Stimulated activated naive CD4-positive, alpha-beta T cell treated with Interleukin-2 at 50 U/mL for 16 hours (primary cell): ENCODE data around the gene GATC.

ENCODE experiments used
- DNase-seq: peaks from one replicate; lab custom pipeline; 2025; lab: John Stamatoyannopoulos, UW

Gene GATC

DNA sequence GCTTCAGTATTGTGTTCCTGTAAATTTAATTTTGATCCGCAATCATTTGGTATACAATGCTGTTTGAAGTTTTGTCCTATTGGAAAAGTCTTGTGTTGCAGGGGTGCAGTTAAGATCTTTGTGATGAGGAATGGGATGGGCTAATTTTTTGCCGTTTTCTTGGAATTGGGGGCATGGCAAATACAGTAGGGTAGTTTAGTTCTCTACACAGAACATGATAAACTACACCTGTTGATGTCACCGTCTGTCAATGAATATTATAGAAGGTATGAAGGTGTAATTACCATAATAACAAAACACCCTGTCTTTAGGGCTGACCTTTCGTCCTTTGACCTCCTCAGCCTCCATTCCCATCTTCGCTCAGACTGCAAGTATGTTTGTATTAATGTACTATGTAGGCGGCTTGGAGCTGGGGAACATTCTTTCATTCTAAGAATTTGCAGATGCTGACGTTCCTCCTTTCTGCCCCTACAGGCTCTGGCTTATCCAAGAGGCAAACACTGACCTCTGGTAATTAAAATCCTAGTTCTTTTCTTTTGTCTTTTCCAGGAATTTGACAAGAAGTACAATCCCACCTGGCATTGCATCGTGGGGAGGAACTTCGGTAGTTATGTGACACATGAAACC lies 51.4 kb downstream of the GATC start:
- no peak for DNase-seq

DNA sequence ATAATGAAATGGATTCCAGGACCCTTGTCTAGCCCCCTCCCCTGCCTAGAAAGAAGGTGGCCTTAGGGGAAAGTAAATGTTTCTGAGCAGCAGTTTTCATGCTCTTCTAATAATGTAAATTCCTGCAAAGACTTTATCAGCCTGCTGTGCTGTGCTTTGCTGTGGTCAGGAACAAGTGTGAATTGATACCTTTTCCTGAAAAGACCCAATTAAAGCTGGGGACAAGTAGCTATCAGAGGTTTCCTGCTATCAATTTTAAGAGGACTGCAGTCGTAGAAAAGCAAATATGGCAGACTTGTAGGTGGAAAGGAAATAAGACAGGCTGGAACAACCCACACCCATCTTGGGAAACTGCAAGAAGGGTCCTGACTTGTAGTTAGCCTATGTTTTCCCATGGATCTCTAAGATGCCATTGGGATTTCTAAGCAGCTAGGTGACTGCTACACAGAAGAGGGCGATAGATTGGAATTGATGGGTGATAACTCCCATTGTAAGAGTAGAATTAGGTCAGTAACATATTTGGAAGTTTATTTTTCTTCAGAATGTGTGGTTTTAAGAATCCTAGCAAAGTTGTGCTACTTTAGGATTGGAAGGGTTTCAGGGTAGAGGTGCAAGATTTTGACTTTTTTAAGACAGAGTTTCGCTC lies 52.7 kb downstream of the GATC start:
- DNase-seq, result no peak

DNA sequence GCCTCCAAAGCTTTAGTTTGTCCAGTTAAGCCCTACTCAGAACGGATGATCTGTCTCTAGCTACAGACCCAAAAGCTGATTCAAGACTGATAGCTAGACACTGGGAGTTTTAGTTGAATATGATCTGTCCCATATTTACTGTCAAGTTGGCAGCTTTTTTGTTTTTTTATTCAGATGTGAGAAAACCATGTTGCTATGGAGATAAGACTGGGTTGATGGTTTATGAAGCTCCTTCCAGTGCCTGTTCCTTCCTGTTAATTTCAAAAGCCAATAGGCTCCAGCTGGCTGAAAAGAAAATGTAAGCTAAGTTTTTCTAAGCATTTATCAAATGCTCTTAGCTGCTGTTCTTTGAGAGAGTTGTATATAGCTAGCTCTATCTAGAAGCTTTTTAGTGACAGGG lies 54.3 kb downstream of the GATC start:
- DNase-seq, result no peak

DNA sequence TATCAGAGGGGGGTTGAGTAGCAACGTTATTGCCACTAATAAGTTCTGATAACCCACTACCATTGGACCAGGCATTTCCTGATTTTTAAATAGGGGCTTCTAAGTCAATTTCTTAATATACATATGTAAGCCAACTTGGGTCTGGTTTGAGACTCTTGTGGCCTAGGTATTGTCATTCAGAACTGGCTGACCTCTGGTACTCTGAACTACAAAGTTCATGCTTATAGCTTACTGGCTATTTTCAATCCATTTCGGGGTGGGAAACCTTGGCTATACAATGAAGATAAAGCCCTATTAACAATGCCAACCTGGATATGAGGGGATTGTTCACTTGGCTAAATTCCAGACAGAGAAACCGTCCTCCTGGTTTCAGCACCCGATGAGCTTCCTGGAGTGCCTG lies 58.3 kb downstream of the GATC start:
- no peak for DNase-seq

DNA sequence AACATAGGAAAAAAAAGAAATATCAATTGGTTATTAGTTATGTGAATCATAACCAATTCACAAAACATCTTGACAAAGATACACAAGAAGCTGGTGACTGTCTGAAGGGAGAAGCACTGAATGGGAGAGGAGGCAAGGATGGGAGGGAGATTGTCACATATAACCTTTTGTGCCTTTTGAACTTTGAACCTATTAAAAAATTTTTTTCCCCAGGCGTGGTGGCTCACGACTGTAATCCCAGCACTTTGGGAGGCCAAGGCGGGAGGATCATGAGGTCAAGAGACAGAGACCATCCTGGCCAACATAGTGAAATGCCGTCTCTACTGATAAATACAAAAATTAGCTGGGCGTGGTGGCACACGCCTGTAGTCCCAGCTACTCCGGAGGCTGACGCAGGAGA lies 62.3 kb downstream of the GATC start:
- no peak for DNase-seq
